Superior temporal gyrus (tissue), 1 donor: ENCODE measurements around the gene RMDN2.
A peak's percentile ranks its signal among the peaks of the same experiment; 100 is the strongest.
"Not testable (repeated sequence)": the region's sequence is repeated elsewhere in the genome, so short reads cannot be mapped to it uniquely, and the experiment has no call there.

Experiments used
- DNase-seq: peaks from one replicate; pipeline ENCODE4 v3.0.0-alpha.2; 2016; ENCODE audit errors: extremely low spot score

RMDN2 gene

GRCh38 chr2:37897511-37897910, 27.6 kb upstream of the RMDN2 start:
- no peak for DNase-seq

GRCh38 chr2:37898448-37898847, 26.6 kb upstream of the RMDN2 start:
- no peak for DNase-seq

DNA sequence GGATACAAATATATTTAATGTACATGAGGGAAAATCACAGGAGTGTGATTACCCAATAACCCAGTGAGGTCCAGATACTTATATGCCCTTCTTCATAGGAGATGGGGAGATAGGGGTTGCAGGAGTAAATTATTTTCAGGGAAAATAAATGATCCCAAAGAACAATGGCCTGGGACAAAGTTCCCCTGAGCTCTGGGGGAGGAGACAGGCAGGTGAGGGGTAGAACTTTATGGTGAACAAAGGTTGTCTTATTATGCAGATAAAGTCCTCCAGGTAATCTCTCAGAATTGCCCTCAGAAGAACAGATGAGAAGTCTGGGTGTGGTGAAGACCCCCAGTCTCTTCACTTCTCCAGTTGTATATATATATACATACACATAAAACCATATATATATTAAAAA, 22.1 kb upstream of the RMDN2 start:
- DNase-seq = no peak

GRCh38 chr2:37904425-37904824, 20.7 kb upstream of the RMDN2 start:
- no peak for DNase-seq

GRCh38 chr2:37904993-37905392, 20.1 kb upstream of the RMDN2 start:
- no peak for DNase-seq

- DNase-seq = no peak
Observed at GRCh38 chr2:37906131-37906530, 19.0 kb upstream of the RMDN2 start.

- no peak for DNase-seq
Observed at GRCh38 chr2:37907501-37908225, 17.4 kb upstream of the RMDN2 start.

DNA sequence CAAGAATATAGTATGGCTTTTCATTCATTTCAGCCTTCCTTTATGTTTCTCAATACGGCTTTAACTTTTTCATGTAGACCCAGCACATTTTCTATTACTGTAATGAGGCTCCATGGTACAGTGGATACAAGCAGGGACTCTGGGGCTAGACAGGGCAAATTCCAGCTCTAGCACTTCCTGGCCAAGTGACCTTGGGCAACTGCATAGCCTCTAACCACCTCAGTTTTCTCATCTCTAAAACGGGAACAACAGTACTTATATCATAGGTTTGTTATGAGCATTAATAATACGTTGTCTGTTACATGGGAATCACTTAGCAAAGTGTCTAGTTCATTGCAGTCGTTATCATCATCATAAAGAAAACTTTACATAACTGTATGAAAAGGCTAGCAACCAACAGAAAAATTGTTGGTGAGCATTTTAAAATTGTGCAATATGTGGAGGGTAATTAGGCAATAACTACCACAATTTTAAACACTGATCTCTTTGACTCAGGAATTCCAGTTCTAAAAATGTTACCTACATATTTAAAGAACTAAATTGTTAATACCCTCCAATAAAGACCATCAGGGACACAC, 13.7 kb upstream of the RMDN2 start:
- no peak for DNase-seq

- DNase-seq = no peak
Observed at GRCh38 chr2:37912056-37912455, 13.0 kb upstream of the RMDN2 start.

DNA sequence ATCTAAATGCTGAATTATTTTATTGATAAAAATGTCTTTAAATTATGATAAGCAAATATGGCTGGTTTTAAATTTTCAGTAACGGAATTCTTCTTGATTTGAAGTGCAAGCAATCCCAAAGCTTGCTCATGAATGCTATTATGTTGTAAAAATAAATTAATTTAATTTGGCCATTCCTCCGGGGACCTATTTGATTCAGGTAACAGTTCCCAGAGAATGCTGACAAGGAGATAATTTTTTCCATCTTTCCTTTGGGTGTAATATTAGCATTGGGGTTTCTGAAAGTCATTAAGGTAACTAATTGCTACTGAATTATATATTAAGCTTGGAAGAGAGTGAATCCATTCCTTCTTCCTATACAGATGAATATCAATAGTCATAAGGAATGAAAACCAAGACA, 12.5 kb upstream of the RMDN2 start:
- no peak for DNase-seq

DNA sequence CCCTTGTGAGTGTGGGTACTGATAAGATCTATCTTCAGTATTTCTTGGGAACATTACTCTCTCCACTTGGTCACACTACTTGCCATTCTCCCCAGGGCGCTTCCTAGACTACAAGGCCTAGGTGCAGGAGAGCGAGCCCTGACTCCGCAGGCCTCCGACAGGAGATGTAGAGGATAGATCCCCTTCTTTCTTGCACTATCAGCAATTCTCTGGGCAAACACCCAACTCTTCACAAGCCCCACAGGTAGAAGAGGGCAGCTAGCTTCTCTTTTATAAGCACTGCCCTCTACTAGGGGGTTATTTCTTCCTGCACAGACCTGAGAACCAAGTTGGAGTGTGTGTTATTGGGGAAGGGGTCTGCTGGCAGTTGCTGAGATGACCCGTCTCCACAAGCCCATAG, 10.7 kb upstream of the RMDN2 start:
- DNase-seq = no peak

DNA sequence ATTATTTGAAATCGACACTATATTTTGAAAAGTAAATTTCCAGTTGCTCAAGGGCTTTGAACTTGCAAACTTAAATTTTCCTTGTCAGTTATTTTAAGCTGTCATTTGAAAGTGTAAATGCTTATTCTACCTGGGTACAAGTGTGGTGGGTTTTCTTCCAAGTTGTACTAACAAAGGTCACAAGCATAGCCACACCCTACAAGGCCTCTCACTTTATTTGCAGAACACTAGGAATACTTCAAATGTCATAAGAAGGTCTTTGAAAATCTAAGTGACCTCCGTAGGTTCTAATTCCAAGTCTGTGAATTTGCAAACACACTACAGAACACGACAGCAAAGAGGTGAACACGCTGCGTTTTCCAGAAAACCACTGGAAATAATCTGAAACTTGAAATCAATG, 9.3 kb upstream of the RMDN2 start:
- DNase-seq = no peak

- peak; percentile 68 for DNase-seq
Observed at GRCh38 chr2:37916512-37917082, 8.5 kb upstream of the RMDN2 start.

DNA sequence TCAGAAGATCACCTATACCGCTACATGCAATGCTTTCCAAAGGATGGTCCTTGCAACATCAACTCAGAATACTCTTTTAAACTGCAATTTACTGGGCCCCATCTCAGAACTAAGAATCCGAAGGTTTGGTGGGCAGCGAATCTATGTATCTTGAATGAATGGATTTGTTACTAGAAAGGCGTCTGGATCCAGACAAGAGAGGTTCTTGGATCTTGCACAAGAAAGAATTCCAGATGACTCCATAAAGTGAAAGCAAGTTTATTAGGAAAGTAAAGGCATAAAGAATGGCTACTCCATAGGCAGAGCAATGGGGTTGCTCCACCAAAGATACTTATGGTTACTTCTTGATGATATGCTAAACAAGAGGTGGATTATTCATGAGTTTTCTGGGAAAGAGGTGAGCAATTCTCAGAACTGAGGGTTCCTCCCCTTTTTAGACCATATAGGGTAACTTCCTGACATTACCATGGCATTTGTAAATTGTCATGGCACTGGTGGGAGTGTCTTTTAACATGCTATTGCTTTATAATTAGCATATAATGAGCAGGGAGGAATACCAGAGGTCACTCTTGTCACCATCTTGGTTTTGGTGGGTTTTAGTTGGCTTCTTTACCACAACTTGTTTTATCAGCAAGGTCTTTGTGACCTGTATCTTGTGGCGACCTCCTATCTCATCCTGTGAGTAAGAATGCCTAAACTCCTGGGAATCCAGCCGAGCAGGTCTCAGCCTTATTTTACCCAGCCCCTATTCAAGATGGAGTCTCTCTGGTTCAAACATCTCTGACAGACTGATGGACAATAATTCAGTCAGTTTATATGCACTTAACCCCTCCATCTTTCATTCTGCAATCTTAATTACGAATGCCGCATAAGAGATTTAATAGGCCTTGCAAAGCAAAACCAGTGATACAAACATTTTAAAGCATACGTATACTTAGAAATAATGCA, 7.5 kb upstream of the RMDN2 start:
- DNase-seq = no peak

DNA sequence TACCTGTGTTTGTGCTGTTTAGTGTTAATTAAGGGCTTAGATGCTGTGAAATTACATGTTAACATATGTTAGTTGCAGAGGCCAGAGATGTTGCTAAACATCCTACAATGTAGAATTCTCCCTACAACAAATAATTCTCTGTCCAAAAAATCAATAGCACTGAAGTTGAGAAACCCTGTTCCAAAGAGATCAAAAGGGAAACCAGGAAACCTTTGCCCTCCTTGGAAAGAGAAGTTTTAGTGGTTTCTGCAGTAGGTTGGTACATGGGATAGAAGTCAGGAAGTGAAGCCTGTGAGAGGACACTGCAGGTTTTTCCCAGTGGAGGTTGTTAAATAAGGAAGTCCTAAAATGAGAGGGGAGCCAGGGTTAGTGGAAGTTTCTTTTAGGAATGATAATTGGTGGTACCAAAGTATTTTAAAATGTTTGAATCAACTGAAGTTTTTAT, 6.3 kb upstream of the RMDN2 start:
- no peak for DNase-seq

DNA sequence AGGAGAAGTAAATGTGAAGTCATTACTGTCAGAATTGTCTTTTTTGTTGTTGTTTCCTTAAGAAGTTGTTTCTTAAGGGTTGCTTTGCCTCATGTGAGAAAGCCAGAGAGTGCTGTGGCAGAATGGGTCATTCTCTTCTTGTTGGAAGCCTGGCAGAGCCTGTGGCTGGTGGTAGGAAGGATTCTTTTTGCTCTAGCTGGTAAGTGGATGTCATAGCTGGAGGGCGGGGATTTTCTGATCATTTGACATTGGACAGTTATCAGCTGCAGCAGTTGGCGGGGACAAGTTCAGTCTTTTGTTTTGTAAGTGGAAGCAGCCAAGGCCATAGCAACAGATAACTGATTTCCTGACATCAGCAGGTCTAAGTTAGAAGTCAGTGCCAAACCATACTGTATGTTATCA, 5.5 kb upstream of the RMDN2 start:
- no peak for DNase-seq

DNA sequence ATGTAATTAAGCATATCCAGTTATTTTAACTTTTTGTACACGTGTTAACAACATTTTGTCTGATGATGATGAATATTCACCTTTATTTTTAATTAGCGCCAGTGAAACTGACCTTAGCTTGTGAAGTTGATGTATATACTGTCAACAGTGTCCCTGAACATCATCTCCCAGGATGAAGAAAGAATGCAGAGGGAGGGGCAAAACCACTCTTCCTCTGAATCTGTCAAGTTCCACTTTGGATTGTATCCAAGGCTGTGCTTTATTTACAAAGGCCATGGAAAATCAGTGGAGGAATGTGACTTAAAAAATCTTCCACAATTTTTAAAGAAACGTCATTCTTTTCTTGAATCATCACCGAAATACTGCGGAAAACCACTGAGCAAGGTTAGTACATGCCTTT, 4.5 kb upstream of the RMDN2 start:
- no peak for DNase-seq

DNA sequence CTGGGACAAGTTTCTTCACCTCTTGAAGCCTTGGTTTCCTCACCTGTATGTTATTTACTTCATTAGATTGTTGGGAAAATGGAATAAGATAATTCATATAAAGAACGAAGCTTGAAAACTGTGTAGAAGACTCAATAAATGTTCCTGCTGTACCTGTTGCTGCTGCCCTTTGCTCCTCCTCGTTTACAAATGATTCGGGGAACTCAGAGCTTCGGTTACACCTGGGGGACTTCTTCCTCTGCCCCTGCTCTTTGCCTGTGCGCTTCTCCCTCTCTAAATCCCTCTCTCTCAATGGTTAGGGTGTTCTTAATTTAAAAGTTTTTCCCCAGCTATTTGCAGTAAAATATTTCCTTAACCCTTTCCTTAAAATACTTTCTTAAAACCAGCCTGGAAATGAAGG, 3.3 kb upstream of the RMDN2 start:
- no peak for DNase-seq

GRCh38 chr2:37923308-37924055, 1.6 kb upstream of the RMDN2 start:
- peak; percentile 6 for DNase-seq

GRCh38 chr2:37926635-37927034, 1.5 kb downstream of the RMDN2 start:
- DNase-seq = no peak

DNA sequence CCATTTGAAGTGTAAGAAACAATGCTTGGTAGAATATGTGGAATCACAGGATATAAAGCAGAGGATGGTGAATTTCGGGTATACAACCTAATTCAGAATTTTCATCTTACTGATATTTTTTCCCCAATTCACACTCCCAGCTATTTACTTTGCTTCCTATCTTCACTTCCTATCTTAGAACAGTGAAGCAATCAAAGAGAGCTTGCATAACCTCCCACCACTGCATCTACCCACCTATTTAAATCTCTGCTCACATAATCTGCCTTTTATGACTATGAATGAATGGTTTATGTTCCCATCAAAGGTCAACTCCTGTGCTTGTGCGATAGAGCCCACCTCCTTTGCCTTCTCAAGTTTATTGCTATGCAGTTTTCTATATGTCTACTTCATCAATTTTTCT, 3.3 kb downstream of the RMDN2 start:
- DNase-seq = no peak

DNA sequence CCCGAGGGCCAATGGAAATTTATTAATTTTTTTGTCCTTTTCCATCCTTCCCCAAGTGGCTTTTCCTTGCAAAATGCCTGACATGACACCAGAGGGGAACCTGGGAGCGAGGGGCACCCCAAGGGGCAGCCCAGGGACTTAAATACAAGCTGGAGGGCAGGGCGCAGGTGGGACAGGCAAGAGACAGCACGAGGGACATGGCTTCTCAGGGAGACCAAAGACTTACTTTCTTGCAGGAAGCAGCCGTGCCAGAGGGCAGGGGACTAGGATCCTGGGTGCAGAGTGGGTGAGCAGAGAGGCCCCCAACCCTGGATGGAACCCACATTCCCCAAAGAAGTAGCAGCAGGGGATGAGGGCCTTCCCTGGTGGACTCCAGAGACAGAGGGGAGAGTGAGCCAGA, 5.3 kb downstream of the RMDN2 start:
- DNase-seq = not testable (repeated sequence)
